ENCODE measurements around the gene TROAP. TPM values are rescaled to one million over a fixed set of nuclear protein-coding genes. Genes with fewer than 3 reads are reported as not detected.

TROAP gene
- total RNA-seq, 1 donor from 2014 or later = 40.0 TPM

- TF ChIP-seq EZH2phosphoT487 (IDR thresholded peaks at IDR 0.05) (no peak), EZH2 (IDR thresholded peaks at IDR 0.05) (no peak), CTCF (IDR thresholded peaks at IDR 0.05) (no peak)
- peaks cover 26% of the 10 kb centered on the region for H3F3A ChIP-seq (ENCODE audit: low read depth)
- H3K27ac ChIP-seq = no peak overlapping the region
- no peaks in the 10 kb centered on the region for H3K9me3 ChIP-seq (ENCODE audit: low read depth)
- H3K4me2 ChIP-seq = no peak overlapping the region
- no peaks in the 10 kb centered on the region for H3K79me2 ChIP-seq (ENCODE audit: low read depth)
- no peak overlapping the region for H2AFZ ChIP-seq (replicated peaks)
- no peak overlapping the region for H3K27ac Mint-ChIP-seq
- no peaks in the 10 kb centered on the region for H3K4me1 Mint-ChIP-seq
- H3K27me3 Mint-ChIP-seq (ENCODE audit: insufficient read depth, low read depth) = peaks cover 26% of the 10 kb centered on the region
- DNase-seq (ENCODE audit: low spot score) = no peak
- H3K36me3 Mint-ChIP-seq = peaks cover 19% of the 10 kb centered on the region
- H3K4me1 ChIP-seq = no peaks in the 10 kb centered on the region
- H4K20me1 ChIP-seq (ENCODE audit: low read depth) = peaks cover 12% of the 10 kb centered on the region
- H3K4me3 ChIP-seq = no peak overlapping the region
- H3K4me3 Mint-ChIP-seq = no peak overlapping the region
- no peak overlapping the region for H3K9ac ChIP-seq
- H3K9me3 Mint-ChIP-seq = peaks cover 3% of the 10 kb centered on the region
- peaks cover 34% of the 10 kb centered on the region for H3K27me3 ChIP-seq
- no peaks in the 10 kb centered on the region for H3K36me3 ChIP-seq
Measured at GRCh38 chr12:49330032-49330619, 7.1 kb downstream of the TROAP start.

- H3K4me2 ChIP-seq = no peak overlapping the region
- H3K4me1 ChIP-seq = no peaks in the 10 kb centered on the region
- peaks cover 6% of the 10 kb centered on the region for H3K9me3 Mint-ChIP-seq
- H3K36me3 Mint-ChIP-seq = peaks cover 22% of the 10 kb centered on the region
- no peaks in the 10 kb centered on the region for H3K36me3 ChIP-seq
- peaks cover 32% of the 10 kb centered on the region for H3K27me3 Mint-ChIP-seq (ENCODE audit: insufficient read depth, low read depth)
- H3K27me3 ChIP-seq = peaks cover 40% of the 10 kb centered on the region
- H4K20me1 ChIP-seq (ENCODE audit: low read depth) = peaks cover 12% of the 10 kb centered on the region
- H3K4me3 Mint-ChIP-seq = no peak overlapping the region
- H3K4me1 Mint-ChIP-seq = peaks cover 5% of the 10 kb centered on the region
- H3K9me3 ChIP-seq (ENCODE audit: low read depth) = no peaks in the 10 kb centered on the region
- H3K4me3 ChIP-seq = no peak overlapping the region
- DNase-seq (ENCODE audit: low spot score) = no peak
- H3F3A ChIP-seq (ENCODE audit: low read depth) = peaks cover 33% of the 10 kb centered on the region
- H3K9ac ChIP-seq = no peak overlapping the region
- H3K79me2 ChIP-seq (ENCODE audit: low read depth) = no peaks in the 10 kb centered on the region
- H2AFZ ChIP-seq (replicated peaks) = no peak overlapping the region
- no peak overlapping the region for H3K27ac Mint-ChIP-seq
- no peak for TF ChIP-seq CTCF (IDR thresholded peaks at IDR 0.05)
- TF ChIP-seq EZH2 (IDR thresholded peaks at IDR 0.05) = no peak
- no peak for TF ChIP-seq EZH2phosphoT487 (IDR thresholded peaks at IDR 0.05)
- no peak overlapping the region for H3K27ac ChIP-seq
Measured at GRCh38 chr12:49330631-49331379, 7.8 kb downstream of the TROAP start.

GRCh38 chr12:49331380-49332222 is 8.5 kb downstream of the TROAP start:
- TF ChIP-seq EZH2 (IDR thresholded peaks at IDR 0.05) = no peak
- TF ChIP-seq CTCF (IDR thresholded peaks at IDR 0.05) = peak; percentile 80
- Histone ChIP-seq H3K4me3 (no peak overlapping the region), H3K9ac (no peak overlapping the region), H3K79me2 (ENCODE audit: low read depth) (no peaks in the 10 kb centered on the region), H2AFZ (replicated peaks) (no peak overlapping the region), H3K4me2 (no peak overlapping the region), H3K36me3 (no peaks in the 10 kb centered on the region), H3F3A (ENCODE audit: low read depth) (peaks cover 36% of the 10 kb centered on the region), H3K9me3 (ENCODE audit: low read depth) (no peaks in the 10 kb centered on the region), H3K27me3 (peaks cover 48% of the 10 kb centered on the region), H3K27ac (no peak overlapping the region), H3K4me1 (no peaks in the 10 kb centered on the region), H4K20me1 (ENCODE audit: low read depth) (peaks cover 12% of the 10 kb centered on the region)
- peaks cover 20% of the 10 kb centered on the region for H3K36me3 Mint-ChIP-seq
- H3K27me3 Mint-ChIP-seq (ENCODE audit: insufficient read depth, low read depth) = peaks cover 33% of the 10 kb centered on the region
- peaks cover 6% of the 10 kb centered on the region for H3K9me3 Mint-ChIP-seq
- peak overlapping the region; percentile 53 for H3K27ac Mint-ChIP-seq
- peak overlapping the region; percentile 26 for H3K4me3 Mint-ChIP-seq
- peak; percentile 85 for DNase-seq (ENCODE audit: low spot score)
- H3K4me1 Mint-ChIP-seq = peaks cover 5% of the 10 kb centered on the region

All from neural progenitor cell (in vitro differentiated cells).